Mesothelial cell of epicardium (in vitro differentiated cells): ENCODE results near the gene TMEM238. TPM values are rescaled to one million over a fixed set of nuclear protein-coding genes. Genes with fewer than 3 reads are reported as not detected.

Experiments used
- DNase-seq, 2 experiments: peaks; one replicate each; pipeline ENCODE4 v3.0.0; 2021; ENCODE audit warnings: low spot score in 2 of 2; ENCODE audit not compliant: unreplicated experiment in 2 of 2
- H3K27ac Mint-ChIP-seq: 2 replicates; pipeline ENCODE4 v1.8.0; 2021; ENCODE audit warnings: mixed read lengths
- H3K27me3 Mint-ChIP-seq: 2 replicates; pipeline ENCODE4 v1.8.0; 2021; ENCODE audit warnings: low read depth, mixed read lengths
- H3K36me3 Mint-ChIP-seq: 2 replicates; pipeline ENCODE4 v1.8.0; 2021; ENCODE audit warnings: mixed read lengths
- H3K4me1 Mint-ChIP-seq: 2 replicates; pipeline ENCODE4 v1.8.0; 2021; ENCODE audit warnings: mixed read lengths
- H3K4me3 Mint-ChIP-seq: 2 replicates; pipeline ENCODE4 v1.8.0; 2021; ENCODE audit warnings: mild to moderate bottlenecking, moderate library complexity, mixed read lengths
- H3K9me3 Mint-ChIP-seq: 2 replicates; pipeline ENCODE4 v1.8.0; 2021; ENCODE audit warnings: mixed read lengths
- total RNA-seq: library from RNA; stranded (reverse); gene quantifications from 3 replicates; pipeline ENCODE4 v1.2.1, GENCODE V29; 2021
- TF ChIP-seq, protein P1 (sequence below): fragments of 200-600 bp; sonication (generic); IDR thresholded peaks from one replicate; pipeline ENCODE4 v1.5.0; 2021; ENCODE audit warnings: antibody characterized with exemption; ENCODE audit not compliant: unreplicated experiment

The TMEM238 gene
- total RNA-seq, 1 donor from 2014 or later = 2.3 TPM

DNA sequence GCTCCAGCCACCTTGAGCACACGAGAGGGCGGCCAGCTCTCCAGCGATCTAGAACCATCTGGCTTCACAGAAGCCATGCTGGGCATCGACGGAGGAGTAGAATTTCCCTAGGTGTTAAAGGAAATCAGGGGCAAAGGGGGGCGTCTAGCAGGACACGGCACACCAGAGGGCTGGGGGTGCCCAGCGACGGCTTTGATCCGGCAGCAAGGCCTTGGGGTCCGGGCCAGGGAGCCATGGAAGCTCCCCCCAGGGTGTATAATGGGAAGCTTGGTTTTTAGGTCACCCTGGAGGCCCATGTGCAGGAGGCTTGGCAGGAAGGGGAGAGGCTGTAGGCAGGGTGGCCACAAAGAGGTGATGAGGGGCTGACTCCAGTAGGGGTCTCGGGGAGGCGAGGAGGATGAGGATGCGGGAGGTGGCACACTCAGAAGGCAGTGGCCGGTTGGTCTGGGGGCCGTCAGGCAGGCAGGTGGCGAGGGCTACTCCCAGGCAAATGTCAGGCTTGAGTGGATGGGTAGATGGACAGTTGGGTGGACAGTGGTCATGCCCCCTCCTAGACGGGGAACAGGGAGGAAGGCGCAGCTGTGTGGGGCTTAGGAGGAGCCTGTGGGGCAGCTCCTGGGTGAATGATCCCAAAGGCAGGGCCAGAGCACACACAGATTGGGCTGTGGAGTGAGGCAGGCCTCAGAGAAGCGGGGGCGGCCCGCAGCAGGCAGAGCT lies 38.8 kb downstream of the TMEM238 start:
- Mint-ChIP-seq H3K4me1 (peaks cover 31% of the 10 kb centered on the region), H3K4me3 (no peak overlapping the region)

GRCh38 chr19:55344444-55344843 lies 39.6 kb downstream of the TMEM238 start:
- Mint-ChIP-seq H3K27ac (no peak overlapping the region), H3K27me3 (no peaks in the 10 kb centered on the region), H3K4me3 (no peak overlapping the region), H3K4me1 (peaks cover 33% of the 10 kb centered on the region), H3K9me3 (no peaks in the 10 kb centered on the region), H3K36me3 (peaks cover 19% of the 10 kb centered on the region)
- DNase-seq = no peak
- TF ChIP-seq, protein P1, sequence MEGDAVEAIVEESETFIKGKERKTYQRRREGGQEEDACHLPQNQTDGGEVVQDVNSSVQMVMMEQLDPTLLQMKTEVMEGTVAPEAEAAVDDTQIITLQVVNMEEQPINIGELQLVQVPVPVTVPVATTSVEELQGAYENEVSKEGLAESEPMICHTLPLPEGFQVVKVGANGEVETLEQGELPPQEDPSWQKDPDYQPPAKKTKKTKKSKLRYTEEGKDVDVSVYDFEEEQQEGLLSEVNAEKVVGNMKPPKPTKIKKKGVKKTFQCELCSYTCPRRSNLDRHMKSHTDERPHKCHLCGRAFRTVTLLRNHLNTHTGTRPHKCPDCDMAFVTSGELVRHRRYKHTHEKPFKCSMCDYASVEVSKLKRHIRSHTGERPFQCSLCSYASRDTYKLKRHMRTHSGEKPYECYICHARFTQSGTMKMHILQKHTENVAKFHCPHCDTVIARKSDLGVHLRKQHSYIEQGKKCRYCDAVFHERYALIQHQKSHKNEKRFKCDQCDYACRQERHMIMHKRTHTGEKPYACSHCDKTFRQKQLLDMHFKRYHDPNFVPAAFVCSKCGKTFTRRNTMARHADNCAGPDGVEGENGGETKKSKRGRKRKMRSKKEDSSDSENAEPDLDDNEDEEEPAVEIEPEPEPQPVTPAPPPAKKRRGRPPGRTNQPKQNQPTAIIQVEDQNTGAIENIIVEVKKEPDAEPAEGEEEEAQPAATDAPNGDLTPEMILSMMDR = no peak

More for the DNA sequence above, 38.8 kb downstream of the TMEM238 start:
- Mint-ChIP-seq H3K27me3 (no peaks in the 10 kb centered on the region), H3K9me3 (no peaks in the 10 kb centered on the region), H3K27ac (no peak overlapping the region), H3K36me3 (peaks cover 19% of the 10 kb centered on the region)
- TF ChIP-seq, protein P1 = no peak
- DNase-seq = no peak

- DNase-seq = no peak
- Mint-ChIP-seq H3K4me3 (peak overlapping the region; percentile 68), H3K4me1 (peaks cover 24% of the 10 kb centered on the region), H3K36me3 (peaks cover 19% of the 10 kb centered on the region), H3K27me3 (no peaks in the 10 kb centered on the region), H3K9me3 (no peaks in the 10 kb centered on the region), H3K27ac (peak overlapping the region; percentile 63)
- TF ChIP-seq, protein P1 = no peak
Measured at GRCh38 chr19:55341595-55342531, 42.2 kb downstream of the TMEM238 start.

GRCh38 chr19:55341171-55341588 lies 42.9 kb downstream of the TMEM238 start:
- peak overlapping the region; percentile 91 for H3K27ac Mint-ChIP-seq
- no peaks in the 10 kb centered on the region for H3K27me3 Mint-ChIP-seq
- peaks cover 24% of the 10 kb centered on the region for H3K4me1 Mint-ChIP-seq
- peaks cover 19% of the 10 kb centered on the region for H3K36me3 Mint-ChIP-seq
- H3K4me3 Mint-ChIP-seq = peak overlapping the region; percentile 86
- no peaks in the 10 kb centered on the region for H3K9me3 Mint-ChIP-seq
- DNase-seq = no peak
- TF ChIP-seq, protein P1 = no peak

GRCh38 chr19:55340784-55341147 lies 43.3 kb downstream of the TMEM238 start:
- Mint-ChIP-seq H3K27ac (peak overlapping the region; percentile 91), H3K4me1 (peaks cover 24% of the 10 kb centered on the region), H3K27me3 (no peaks in the 10 kb centered on the region), H3K4me3 (peak overlapping the region; percentile 86), H3K36me3 (peaks cover 19% of the 10 kb centered on the region), H3K9me3 (no peaks in the 10 kb centered on the region)
- peak in 1 of 2 experiments; percentile 53 for DNase-seq
- TF ChIP-seq, protein P1 = no peak
